Astrocyte (in vitro differentiated cells and primary cell): Measurements from ENCODE around the gene LVRN. TPM values are rescaled to one million over a fixed set of nuclear protein-coding genes. Genes with fewer than 3 reads are reported as not detected.

ENCODE experiments used
- DNase-seq: peaks from one replicate; pipeline ENCODE4 v3.0.0-alpha.2; 2010; ENCODE audit warnings: low read depth
- FAIRE-seq: peaks from 2 replicates; lab custom pipeline; 2011; peaks lifted over from hg19 to GRCh38; lab: Jason Lieb, UNC
- H2AFZ ChIP-seq: 2 replicates; pipeline ENCODE4 v1.6.0; 2012; ENCODE audit warnings: low read depth, low read length, inconsistent platforms
- H3K27ac ChIP-seq: 2 replicates; pipeline ENCODE4 v1.5.1; 2011; ENCODE audit warnings: low read depth, low read length, inconsistent platforms
- H3K27me3 ChIP-seq: 2 replicates; pipeline ENCODE4 v1.6.0; 2011; ENCODE audit warnings: low read length, inconsistent platforms; ENCODE audit not compliant: insufficient read depth
- H3K36me3 ChIP-seq: 2 replicates; pipeline ENCODE4 v1.5.1; 2011; ENCODE audit warnings: low read length, inconsistent platforms; ENCODE audit not compliant: insufficient read depth
- H3K4me1 ChIP-seq: 2 replicates; pipeline ENCODE4 v1.5.1; 2011; ENCODE audit warnings: low read length, inconsistent platforms; ENCODE audit not compliant: insufficient read depth
- H3K4me2 ChIP-seq: 2 replicates; pipeline ENCODE4 v1.6.0; 2012; ENCODE audit warnings: low read length, inconsistent platforms
- H3K4me3 ChIP-seq: 2 replicates; pipeline ENCODE4 v1.5.1; 2011; ENCODE audit warnings: low read depth, mild to moderate bottlenecking, low read length, inconsistent platforms; ENCODE audit not compliant: insufficient read depth
- H3K79me2 ChIP-seq: 2 replicates; pipeline ENCODE4 v1.6.0; 2012; ENCODE audit warnings: mild to moderate bottlenecking, low read length, inconsistent platforms; ENCODE audit not compliant: insufficient read depth
- H3K9ac ChIP-seq: 2 replicates; pipeline ENCODE4 v1.6.0; 2012; ENCODE audit warnings: mild to moderate bottlenecking, low read length, inconsistent platforms
- H3K9me3 ChIP-seq: 2 replicates; pipeline ENCODE4 v1.5.1; 2012; ENCODE audit warnings: low read depth, mild to moderate bottlenecking, low read length, inconsistent platforms; ENCODE audit not compliant: insufficient read depth
- H4K20me1 ChIP-seq: 2 replicates; pipeline ENCODE4 v1.6.0; 2012; ENCODE audit warnings: low read length, inconsistent platforms; ENCODE audit not compliant: insufficient read depth
- H3K27ac Mint-ChIP-seq: one replicate; pipeline ENCODE4 v1.8.0; 2021; ENCODE audit warnings: mild to moderate bottlenecking, mixed read lengths; ENCODE audit not compliant: unreplicated experiment
- H3K27me3 Mint-ChIP-seq: one replicate; pipeline ENCODE4 v1.8.0; 2021; ENCODE audit warnings: low read depth, mixed read lengths; ENCODE audit not compliant: unreplicated experiment
- H3K36me3 Mint-ChIP-seq: one replicate; pipeline ENCODE4 v1.8.0; 2021; ENCODE audit warnings: low read depth, mixed read lengths; ENCODE audit not compliant: unreplicated experiment
- H3K4me1 Mint-ChIP-seq: one replicate; pipeline ENCODE4 v1.8.0; 2021; ENCODE audit warnings: low read depth, mixed read lengths; ENCODE audit not compliant: unreplicated experiment
- H3K4me3 Mint-ChIP-seq: one replicate; pipeline ENCODE4 v1.8.0; 2021; ENCODE audit warnings: mild to moderate bottlenecking, moderate library complexity, mixed read lengths; ENCODE audit not compliant: unreplicated experiment
- H3K9me3 Mint-ChIP-seq: one replicate; pipeline ENCODE4 v1.8.0; 2021; ENCODE audit warnings: mild to moderate bottlenecking, mixed read lengths; ENCODE audit not compliant: unreplicated experiment
- EZH2 ChIP-seq: IDR thresholded peaks from 2 replicates; pipeline ENCODE4 v1.6.1; 2012; ENCODE audit warnings: mild to moderate bottlenecking, low read length, inconsistent platforms; ENCODE audit not compliant: insufficient read depth
- total RNA-seq: library from RNA; stranded (reverse); gene quantifications from 2 replicates; pipeline ENCODE4 v1.2.1, GENCODE V29; 2021
- TF ChIP-seq, protein P1 (sequence below): IDR thresholded peaks from 2 replicates; pipeline ENCODE4 v1.5.1; 2011; ENCODE audit warnings: low read depth, mild to moderate bottlenecking, inconsistent platforms, low read length, moderate library complexity; ENCODE audit not compliant: insufficient read depth

LVRN gene
- total RNA-seq, 1 donor from 2014 or later, result 0.64 TPM

DNA sequence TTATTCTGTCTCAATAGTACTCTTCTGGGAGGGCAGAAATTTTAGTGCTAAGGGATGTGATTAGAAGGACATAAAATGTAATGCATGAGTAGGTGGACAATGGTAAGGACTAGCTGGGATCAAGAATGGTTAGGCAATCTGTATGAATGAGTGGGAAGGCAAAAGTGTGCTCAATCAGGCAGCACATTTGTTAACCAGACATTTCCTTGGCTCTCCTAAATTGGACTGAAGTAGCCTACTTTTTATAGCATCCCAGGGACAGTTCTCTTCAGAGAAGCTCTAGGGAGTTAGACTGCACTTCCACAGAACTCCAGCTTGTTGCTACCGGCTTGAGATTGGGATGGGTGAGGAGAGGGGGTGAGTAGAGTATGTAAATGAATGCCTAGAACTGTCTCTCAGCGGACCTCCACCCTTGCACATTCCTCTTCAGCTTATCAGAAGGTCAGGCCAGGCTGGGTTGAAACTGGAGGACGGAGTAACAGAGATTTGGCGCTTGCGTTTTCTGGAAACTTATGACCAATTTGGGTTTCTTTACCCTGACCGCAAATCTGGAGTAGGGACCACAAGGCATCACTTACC is 51.0 kb downstream of the LVRN start:
- H2AFZ ChIP-seq, result no peak overlapping the region
- no peaks in the 10 kb centered on the region for H3K9me3 ChIP-seq
- no peaks in the 10 kb centered on the region for H3K36me3 ChIP-seq
- H3K9ac ChIP-seq, result no peak overlapping the region
- H3K27ac ChIP-seq, result no peak overlapping the region
- no peaks in the 10 kb centered on the region for H3K79me2 ChIP-seq
- no peaks in the 10 kb centered on the region for H3K27me3 Mint-ChIP-seq
- DNase-seq, result peak; percentile 36
- FAIRE-seq, result no peak
- no peaks in the 10 kb centered on the region for H3K4me1 ChIP-seq
- H3K27ac Mint-ChIP-seq, result no peak overlapping the region
- no peak for TF ChIP-seq EZH2
- TF ChIP-seq, protein P1, sequence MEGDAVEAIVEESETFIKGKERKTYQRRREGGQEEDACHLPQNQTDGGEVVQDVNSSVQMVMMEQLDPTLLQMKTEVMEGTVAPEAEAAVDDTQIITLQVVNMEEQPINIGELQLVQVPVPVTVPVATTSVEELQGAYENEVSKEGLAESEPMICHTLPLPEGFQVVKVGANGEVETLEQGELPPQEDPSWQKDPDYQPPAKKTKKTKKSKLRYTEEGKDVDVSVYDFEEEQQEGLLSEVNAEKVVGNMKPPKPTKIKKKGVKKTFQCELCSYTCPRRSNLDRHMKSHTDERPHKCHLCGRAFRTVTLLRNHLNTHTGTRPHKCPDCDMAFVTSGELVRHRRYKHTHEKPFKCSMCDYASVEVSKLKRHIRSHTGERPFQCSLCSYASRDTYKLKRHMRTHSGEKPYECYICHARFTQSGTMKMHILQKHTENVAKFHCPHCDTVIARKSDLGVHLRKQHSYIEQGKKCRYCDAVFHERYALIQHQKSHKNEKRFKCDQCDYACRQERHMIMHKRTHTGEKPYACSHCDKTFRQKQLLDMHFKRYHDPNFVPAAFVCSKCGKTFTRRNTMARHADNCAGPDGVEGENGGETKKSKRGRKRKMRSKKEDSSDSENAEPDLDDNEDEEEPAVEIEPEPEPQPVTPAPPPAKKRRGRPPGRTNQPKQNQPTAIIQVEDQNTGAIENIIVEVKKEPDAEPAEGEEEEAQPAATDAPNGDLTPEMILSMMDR, result no peak
- H3K27me3 ChIP-seq, result no peaks in the 10 kb centered on the region
- no peaks in the 10 kb centered on the region for H3K9me3 Mint-ChIP-seq
- no peak overlapping the region for H3K4me3 Mint-ChIP-seq
- no peaks in the 10 kb centered on the region for H4K20me1 ChIP-seq
- no peaks in the 10 kb centered on the region for H3K36me3 Mint-ChIP-seq
- no peak overlapping the region for H3K4me2 ChIP-seq
- H3K4me1 Mint-ChIP-seq, result no peaks in the 10 kb centered on the region
- no peak overlapping the region for H3K4me3 ChIP-seq

DNA sequence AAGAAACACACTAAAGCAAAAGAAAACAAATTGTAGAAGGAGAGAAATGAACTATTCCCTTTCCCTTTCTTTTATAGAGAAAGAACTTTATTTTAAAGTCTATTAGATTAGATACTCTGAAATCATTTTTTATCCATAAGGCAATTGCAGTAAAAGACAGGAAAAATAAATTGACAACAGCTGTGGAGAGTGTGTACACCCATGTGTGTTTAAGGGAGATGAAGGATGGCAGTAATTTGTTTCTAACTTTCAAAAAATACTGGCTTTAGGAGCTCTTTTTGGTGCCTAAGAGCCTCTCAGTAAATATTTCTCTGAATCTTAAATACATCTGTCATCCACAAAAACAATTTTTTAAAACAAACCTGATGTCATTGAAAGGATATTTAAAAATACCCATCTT is 51.7 kb downstream of the LVRN start:
- no peaks in the 10 kb centered on the region for H3K4me1 ChIP-seq
- no peak overlapping the region for H3K4me3 ChIP-seq
- H4K20me1 ChIP-seq, result no peaks in the 10 kb centered on the region
- H3K9ac ChIP-seq, result no peak overlapping the region
- DNase-seq, result no peak
- no peaks in the 10 kb centered on the region for H3K36me3 ChIP-seq
- TF ChIP-seq EZH2, result no peak
- TF ChIP-seq, protein P1, result no peak
- no peaks in the 10 kb centered on the region for H3K27me3 Mint-ChIP-seq
- H3K4me2 ChIP-seq, result no peak overlapping the region
- H3K27ac Mint-ChIP-seq, result no peak overlapping the region
- H3K4me1 Mint-ChIP-seq, result no peaks in the 10 kb centered on the region
- H2AFZ ChIP-seq, result no peak overlapping the region
- no peaks in the 10 kb centered on the region for H3K36me3 Mint-ChIP-seq
- no peaks in the 10 kb centered on the region for H3K27me3 ChIP-seq
- H3K27ac ChIP-seq, result no peak overlapping the region
- H3K9me3 Mint-ChIP-seq, result no peaks in the 10 kb centered on the region
- H3K9me3 ChIP-seq, result no peaks in the 10 kb centered on the region
- H3K4me3 Mint-ChIP-seq, result no peak overlapping the region
- H3K79me2 ChIP-seq, result no peaks in the 10 kb centered on the region
- FAIRE-seq, result no peak

GRCh38 chr5:116023619-116024018 is 61.3 kb downstream of the LVRN start:
- Histone ChIP-seq H3K4me3 (no peak overlapping the region), H3K4me2 (no peak overlapping the region), H3K9ac (no peak overlapping the region), H3K27ac (no peak overlapping the region), H3K79me2 (no peaks in the 10 kb centered on the region), H4K20me1 (no peaks in the 10 kb centered on the region), H3K9me3 (no peaks in the 10 kb centered on the region), H3K4me1 (no peaks in the 10 kb centered on the region), H3K36me3 (no peaks in the 10 kb centered on the region), H2AFZ (no peak overlapping the region), H3K27me3 (no peaks in the 10 kb centered on the region)
- TF ChIP-seq EZH2, result no peak
- TF ChIP-seq, protein P1, result peak; percentile 14
- no peaks in the 10 kb centered on the region for H3K9me3 Mint-ChIP-seq
- no peak for FAIRE-seq
- no peak overlapping the region for H3K4me3 Mint-ChIP-seq
- H3K27me3 Mint-ChIP-seq, result no peaks in the 10 kb centered on the region
- no peak overlapping the region for H3K27ac Mint-ChIP-seq
- no peak for DNase-seq
- no peaks in the 10 kb centered on the region for H3K4me1 Mint-ChIP-seq
- no peaks in the 10 kb centered on the region for H3K36me3 Mint-ChIP-seq
